ENCODE measurements around the gene SH2D3C.

GRCh38 chr9:127710204-127710783 is 68.2 kb downstream of the SH2D3C start:
- TF ChIP-seq CTCF (IDR thresholded peaks at IDR 0.05), result no peak
- TF ChIP-seq POLR2A (IDR thresholded peaks at IDR 0.05), result no peak
